Activated CD4-positive, alpha-beta T cell treated with anti-CD3 and anti-CD28 coated beads, Interleukin-2, Interleukin-4, amounts not matched to agents 100 ng/mL and 50 ng/mL, durations not matched to agents 16 hours and 8 hours (primary cell): ENCODE data around the gene FBXO22.
"Not testable (repeated sequence)": the region's sequence is repeated elsewhere in the genome, so short reads cannot be mapped to it uniquely, and the experiment has no call there.

ENCODE experiments used
- DNase-seq: peaks from one replicate; pipeline ENCODE4 v3.0.0-alpha.2; 2020; ENCODE audit warnings: low spot score

Gene FBXO22

DNA sequence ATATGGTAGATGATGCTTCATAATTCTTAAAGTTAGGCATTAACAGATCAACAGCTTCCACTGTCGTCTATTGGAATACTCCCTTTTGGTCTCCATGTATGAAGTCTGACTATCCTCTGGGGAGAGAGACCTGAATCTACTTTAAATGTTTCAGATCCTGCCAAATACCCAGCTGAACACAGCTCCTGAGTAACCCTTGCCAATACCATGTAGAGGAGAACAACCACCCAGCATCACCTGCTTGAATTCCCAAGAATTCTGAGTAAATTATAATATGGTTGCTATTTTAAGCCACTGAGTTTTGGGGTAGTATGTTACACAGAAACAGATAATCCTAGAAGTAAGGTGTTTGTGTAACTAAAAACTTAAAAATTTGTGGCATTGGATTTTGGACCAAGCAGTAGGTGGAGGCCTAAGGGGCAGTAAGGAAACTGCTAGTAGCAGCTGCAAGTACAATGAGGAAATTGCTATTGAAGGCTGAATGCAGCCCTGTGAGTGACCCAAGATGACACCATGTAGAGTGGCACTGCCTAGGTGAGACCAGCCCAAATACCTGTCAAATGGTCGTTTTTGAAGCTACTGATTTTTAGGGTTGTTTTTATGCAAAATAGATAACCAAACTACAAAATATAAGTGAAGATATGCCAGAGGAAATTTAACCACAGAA is 77.6 kb downstream of the FBXO22 start:
- no peak for DNase-seq

DNA sequence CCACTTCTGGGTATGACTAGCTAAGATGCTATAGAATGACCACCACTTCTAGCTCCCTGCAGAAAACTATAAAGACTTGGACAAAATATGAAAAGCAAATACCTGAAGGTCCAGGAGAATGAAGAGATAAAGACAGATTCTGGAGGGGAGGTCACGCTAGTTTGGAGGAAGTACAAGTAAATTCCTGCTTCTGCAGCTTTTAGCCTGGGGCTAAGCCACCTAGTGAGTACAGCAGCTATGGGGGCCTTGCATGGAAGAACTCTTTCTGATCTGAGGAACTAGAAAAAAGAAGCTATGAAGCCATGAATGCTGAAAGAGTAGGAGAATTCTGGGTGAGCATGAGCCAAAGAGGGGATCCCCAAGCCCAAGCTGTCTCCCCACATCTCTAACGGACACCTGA is 78.8 kb downstream of the FBXO22 start:
- no peak for DNase-seq

DNA sequence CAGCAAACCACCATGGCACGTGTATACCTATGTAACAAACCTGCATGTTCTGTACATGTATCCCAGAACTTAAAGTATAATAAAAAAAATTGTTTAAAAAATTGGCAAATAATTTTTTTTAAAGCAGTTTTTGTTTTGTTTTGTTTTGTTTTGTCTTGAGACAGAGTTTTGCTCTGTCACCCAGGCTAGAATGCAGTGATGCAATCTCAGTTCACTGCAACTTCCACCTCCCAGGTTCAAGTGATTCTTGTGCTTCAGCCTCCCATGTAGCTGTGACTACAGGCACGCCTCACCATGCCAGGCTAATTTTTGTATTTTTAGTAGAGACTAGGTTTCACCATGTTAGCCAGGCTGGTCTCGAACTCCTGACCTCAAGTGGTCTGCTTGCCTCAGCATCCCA is 81.0 kb downstream of the FBXO22 start:
- not testable (repeated sequence) for DNase-seq

DNA sequence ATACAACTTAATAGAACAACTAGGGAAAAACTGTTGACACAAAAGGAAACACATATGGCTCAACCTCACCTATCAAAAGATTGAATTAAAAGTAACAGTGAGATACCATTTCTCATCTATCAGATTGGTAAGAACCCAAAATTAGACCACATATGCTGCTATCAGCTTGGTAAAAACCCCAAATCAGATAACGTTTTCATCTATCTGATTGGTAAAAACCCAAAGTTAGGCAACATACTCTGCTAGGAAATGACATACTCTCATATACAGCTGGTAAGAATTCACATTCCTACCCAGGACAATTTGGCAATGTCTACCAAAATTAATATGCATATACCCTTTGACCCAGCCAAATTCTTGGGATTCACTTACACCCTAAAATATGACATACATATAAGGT is 82.3 kb downstream of the FBXO22 start:
- peak; percentile 1 for DNase-seq

DNA sequence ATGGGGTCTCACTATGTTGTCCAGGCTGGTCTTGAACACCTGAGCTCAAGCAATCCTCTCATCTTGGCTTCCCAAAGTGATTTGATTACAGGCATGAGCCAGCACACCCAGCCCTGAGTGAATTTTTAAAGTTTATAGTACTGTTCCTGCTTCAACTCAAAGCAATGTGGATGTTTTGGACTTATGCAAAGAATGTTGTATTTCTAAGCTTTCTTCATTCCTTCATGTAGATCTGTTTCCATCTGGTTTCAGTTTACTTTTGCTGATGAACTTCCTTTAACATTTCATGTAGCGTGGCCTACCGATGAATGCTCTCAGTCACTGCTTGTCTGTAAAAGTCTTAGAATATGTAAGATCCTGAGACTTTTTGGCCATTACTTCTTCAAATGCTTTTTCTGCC is 85.4 kb downstream of the FBXO22 start:
- no peak for DNase-seq

DNA sequence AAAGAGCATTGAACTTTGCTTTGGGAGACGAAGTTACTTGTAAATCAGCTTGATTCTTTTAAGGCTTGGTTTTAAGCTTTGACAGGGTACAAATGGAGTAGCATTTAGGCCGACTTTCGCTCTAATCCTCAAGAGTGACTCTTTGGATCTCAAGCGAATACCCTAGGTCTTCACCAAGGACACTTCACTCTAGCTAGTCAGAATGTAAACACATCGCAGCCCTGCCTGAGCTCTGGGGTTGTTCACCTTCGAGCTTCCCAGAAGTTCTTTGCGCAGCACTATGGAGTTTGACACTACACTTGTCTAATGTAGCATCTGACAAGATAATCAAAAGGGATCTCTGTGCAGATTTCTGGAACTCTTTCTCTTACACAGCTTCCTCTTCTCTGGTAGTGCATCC is 86.2 kb downstream of the FBXO22 start:
- DNase-seq: no peak
